Measurements from ENCODE around the gene ROBO1. TPM values are rescaled to one million over a fixed set of nuclear protein-coding genes. Genes with fewer than 3 reads are reported as not detected.

Gene ROBO1
- total RNA-seq, 4 donors from 2014 or later = 25.0 to 42.6 (median 35.7) TPM

DNA sequence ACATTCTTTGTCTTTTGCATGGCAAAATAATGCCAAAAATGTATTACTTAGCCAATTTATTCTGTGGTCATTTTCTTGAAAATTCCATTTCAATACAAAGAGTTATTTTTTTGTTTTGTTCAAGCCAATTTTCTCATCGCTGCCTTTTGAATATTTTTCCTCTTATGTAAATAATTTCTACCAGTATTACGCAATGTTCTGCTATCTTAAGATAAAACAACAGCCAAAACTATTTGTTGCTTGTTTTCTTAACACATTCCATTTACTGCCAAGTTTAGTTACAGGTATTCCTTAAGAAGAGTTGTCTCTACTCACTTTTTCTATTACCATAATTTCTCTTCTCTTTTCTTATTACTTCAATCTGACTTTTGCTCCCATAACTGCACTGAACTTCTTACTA is 163.1 kb downstream of the ROBO1 start:
- DNase-seq = no peak
- Histone ChIP-seq H3K9me3 (no peaks in the 10 kb centered on the region), H3K36me3 (no peaks in the 10 kb centered on the region), H3K27me3 (no peaks in the 10 kb centered on the region), H3K4me3 (no peak overlapping the region), H3K4me1 (no peaks in the 10 kb centered on the region), H3K27ac (no peak overlapping the region)
- intact Hi-C loops (cut with DNase I) = no loop called here
- WGBS, 2 donors = 44 to 48% methylated on average over 2 of the region's 2 CpGs
- TF ChIP-seq POLR2A (IDR thresholded peaks at IDR 0.05) = no peak
- TF ChIP-seq, protein P1, sequence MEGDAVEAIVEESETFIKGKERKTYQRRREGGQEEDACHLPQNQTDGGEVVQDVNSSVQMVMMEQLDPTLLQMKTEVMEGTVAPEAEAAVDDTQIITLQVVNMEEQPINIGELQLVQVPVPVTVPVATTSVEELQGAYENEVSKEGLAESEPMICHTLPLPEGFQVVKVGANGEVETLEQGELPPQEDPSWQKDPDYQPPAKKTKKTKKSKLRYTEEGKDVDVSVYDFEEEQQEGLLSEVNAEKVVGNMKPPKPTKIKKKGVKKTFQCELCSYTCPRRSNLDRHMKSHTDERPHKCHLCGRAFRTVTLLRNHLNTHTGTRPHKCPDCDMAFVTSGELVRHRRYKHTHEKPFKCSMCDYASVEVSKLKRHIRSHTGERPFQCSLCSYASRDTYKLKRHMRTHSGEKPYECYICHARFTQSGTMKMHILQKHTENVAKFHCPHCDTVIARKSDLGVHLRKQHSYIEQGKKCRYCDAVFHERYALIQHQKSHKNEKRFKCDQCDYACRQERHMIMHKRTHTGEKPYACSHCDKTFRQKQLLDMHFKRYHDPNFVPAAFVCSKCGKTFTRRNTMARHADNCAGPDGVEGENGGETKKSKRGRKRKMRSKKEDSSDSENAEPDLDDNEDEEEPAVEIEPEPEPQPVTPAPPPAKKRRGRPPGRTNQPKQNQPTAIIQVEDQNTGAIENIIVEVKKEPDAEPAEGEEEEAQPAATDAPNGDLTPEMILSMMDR (IDR thresholded peaks at IDR 0.05) = no peak

- Histone ChIP-seq H3K27ac (no peak overlapping the region), H3K4me3 (no peak overlapping the region), H3K4me1 (no peaks in the 10 kb centered on the region), H3K27me3 (no peaks in the 10 kb centered on the region), H3K36me3 (no peaks in the 10 kb centered on the region), H3K9me3 (no peaks in the 10 kb centered on the region)
- TF ChIP-seq, protein P1 (IDR thresholded peaks at IDR 0.05) = no peak
- no peak for TF ChIP-seq POLR2A (IDR thresholded peaks at IDR 0.05)
- intact Hi-C loops (cut with DNase I) = no loop called here
- DNase-seq = no peak
These were observed 165.4 kb downstream of the ROBO1 start for GRCh38 chr3:79602385-79602784.

DNA sequence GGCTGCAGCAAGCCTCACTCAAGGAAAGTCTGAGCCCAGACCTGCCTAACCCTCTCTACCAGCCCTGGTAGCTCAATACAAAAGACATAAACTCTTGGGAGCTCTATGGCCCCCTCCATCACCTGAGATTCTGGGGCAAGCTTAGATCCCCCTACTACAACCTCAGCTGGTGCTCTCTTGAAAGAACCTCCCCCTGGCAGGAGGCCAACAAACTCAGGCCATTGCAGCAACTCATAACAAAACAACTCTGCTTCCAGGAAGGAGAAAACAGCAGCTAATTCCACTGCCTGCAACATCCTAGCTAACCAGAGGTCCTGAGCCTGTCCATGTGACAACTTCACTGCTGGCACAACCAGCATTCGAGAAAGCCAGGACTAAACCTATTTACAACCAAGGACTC is 169.2 kb downstream of the ROBO1 start:
- Histone ChIP-seq H3K4me3 (no peak overlapping the region), H3K27ac (no peak overlapping the region), H3K27me3 (no peaks in the 10 kb centered on the region), H3K4me1 (no peaks in the 10 kb centered on the region), H3K36me3 (no peaks in the 10 kb centered on the region), H3K9me3 (no peaks in the 10 kb centered on the region)
- TF ChIP-seq, protein P1 (IDR thresholded peaks at IDR 0.05) = no peak
- TF ChIP-seq POLR2A (IDR thresholded peaks at IDR 0.05) = no peak
- intact Hi-C loops (cut with DNase I) = no loop called here
- WGBS, 2 donors = 0 to 33% methylated on average over 1 of the region's 1 CpG
- DNase-seq = no peak

- Histone ChIP-seq H3K36me3 (no peaks in the 10 kb centered on the region), H3K4me1 (no peaks in the 10 kb centered on the region), H3K27me3 (no peaks in the 10 kb centered on the region), H3K9me3 (no peaks in the 10 kb centered on the region), H3K27ac (no peak overlapping the region), H3K4me3 (no peak overlapping the region)
- no peak for DNase-seq
- 18 to 52% methylated on average over 2 of the region's 2 CpGs for WGBS, 2 donors
- no peak for TF ChIP-seq POLR2A (IDR thresholded peaks at IDR 0.05)
- TF ChIP-seq, protein P1 (IDR thresholded peaks at IDR 0.05) = no peak
- intact Hi-C loops (cut with DNase I) = no loop called here
These were observed 170.1 kb downstream of the ROBO1 start for GRCh38 chr3:79597709-79598108.

- intact Hi-C loops (cut with DNase I) = no loop called here
- no peak overlapping the region for H3K27ac ChIP-seq
- no peaks in the 10 kb centered on the region for H3K4me1 ChIP-seq
- no peak for DNase-seq
- no peaks in the 10 kb centered on the region for H3K9me3 ChIP-seq
- no peak overlapping the region for H3K4me3 ChIP-seq
- TF ChIP-seq, protein P1 (IDR thresholded peaks at IDR 0.05) = no peak
- no peak for TF ChIP-seq POLR2A (IDR thresholded peaks at IDR 0.05)
- H3K27me3 ChIP-seq = no peaks in the 10 kb centered on the region
- no peaks in the 10 kb centered on the region for H3K36me3 ChIP-seq
These were observed 180.6 kb downstream of the ROBO1 start for GRCh38 chr3:79587150-79587549.
